Duodenal mucosa (tissue), 2 donors: Measurements from ENCODE around the gene SPTBN2.

Source experiments
- H3K27ac ChIP-seq: one replicate; pipeline ENCODE4 v1.7.0; 2013; ENCODE audit warnings: low read depth, low read length
- H3K27me3 ChIP-seq, 2 donors: one replicate each; pipeline ENCODE4 v1.7.0; 2013; ENCODE audit warnings: low read length in 2 of 2, control low read depth in 1 of 2; ENCODE audit not compliant: insufficient read depth in 2 of 2, control insufficient read depth in 1 of 2
- H3K36me3 ChIP-seq, 2 donors: one replicate each; pipeline ENCODE4 v1.7.0; 2013; ENCODE audit warnings: low read length in 2 of 2, control low read depth in 1 of 2; ENCODE audit not compliant: insufficient read depth in 2 of 2, control insufficient read depth in 1 of 2
- H3K4me1 ChIP-seq, 2 donors: one replicate each; pipeline ENCODE4 v1.7.0; 2013; ENCODE audit warnings: low read length in 2 of 2, control low read depth in 1 of 2; ENCODE audit not compliant: insufficient read depth in 2 of 2, control insufficient read depth in 1 of 2
- H3K4me3 ChIP-seq, 2 donors: one replicate each; pipeline ENCODE4 v1.7.0; 2013; ENCODE audit warnings: low read length in 2 of 2, low read depth in 1 of 2
- H3K9ac ChIP-seq, 2 donors: one replicate each; pipeline ENCODE4 v1.7.0; 2013; ENCODE audit warnings: low read length in 2 of 2, low read depth in 1 of 2
- H3K9me3 ChIP-seq, 2 donors: one replicate each; pipeline ENCODE4 v1.7.0; 2013; ENCODE audit warnings: low read length in 2 of 2, control low read depth in 1 of 2; ENCODE audit not compliant: control insufficient read depth in 1 of 2

SPTBN2 gene

GRCh38 chr11:66692871-66693331 lies 36.1 kb downstream of the SPTBN2 start:
- Histone ChIP-seq H3K9ac (no peak overlapping the region), H3K4me1 (no peaks in the 10 kb centered on the region), H3K36me3 (no peaks in the 10 kb centered on the region), H3K27me3 (no peaks in the 10 kb centered on the region), H3K27ac (no peak overlapping the region), H3K4me3 (no peak overlapping the region), H3K9me3 (no peaks in the 10 kb centered on the region)

- no peaks in the 10 kb centered on the region for H3K27me3 ChIP-seq
- H3K36me3 ChIP-seq: no peaks in the 10 kb centered on the region
- no peaks in the 10 kb centered on the region for H3K4me1 ChIP-seq
- H3K4me3 ChIP-seq: no peak overlapping the region
- H3K9me3 ChIP-seq: no peaks in the 10 kb centered on the region
- H3K27ac ChIP-seq: no peak overlapping the region
- H3K9ac ChIP-seq: no peak overlapping the region
Measured at GRCh38 chr11:66692446-66692845, 36.6 kb downstream of the SPTBN2 start.

GRCh38 chr11:66691311-66691980 lies 37.6 kb downstream of the SPTBN2 start:
- no peak overlapping the region for H3K4me3 ChIP-seq
- no peaks in the 10 kb centered on the region for H3K4me1 ChIP-seq
- no peaks in the 10 kb centered on the region for H3K36me3 ChIP-seq
- H3K9me3 ChIP-seq: no peaks in the 10 kb centered on the region
- no peaks in the 10 kb centered on the region for H3K27me3 ChIP-seq
- no peak overlapping the region for H3K27ac ChIP-seq
- no peak overlapping the region for H3K9ac ChIP-seq

- Histone ChIP-seq H3K27me3 (no peaks in the 10 kb centered on the region), H3K36me3 (no peaks in the 10 kb centered on the region), H3K9ac (no peak overlapping the region), H3K9me3 (no peaks in the 10 kb centered on the region), H3K4me3 (no peak overlapping the region), H3K4me1 (no peaks in the 10 kb centered on the region), H3K27ac (no peak overlapping the region)
Measured at GRCh38 chr11:66689661-66690590, 39.1 kb downstream of the SPTBN2 start.

GRCh38 chr11:66688561-66689534 lies 40.2 kb downstream of the SPTBN2 start:
- no peak overlapping the region for H3K27ac ChIP-seq
- no peaks in the 10 kb centered on the region for H3K9me3 ChIP-seq
- H3K4me3 ChIP-seq: no peak overlapping the region
- H3K9ac ChIP-seq: no peak overlapping the region
- no peaks in the 10 kb centered on the region for H3K4me1 ChIP-seq
- H3K36me3 ChIP-seq: no peaks in the 10 kb centered on the region
- no peaks in the 10 kb centered on the region for H3K27me3 ChIP-seq

GRCh38 chr11:66687831-66688281 lies 41.2 kb downstream of the SPTBN2 start:
- Histone ChIP-seq H3K9ac (no peak overlapping the region), H3K27ac (no peak overlapping the region)

GRCh38 chr11:66686801-66687750 lies 41.9 kb downstream of the SPTBN2 start:
- Histone ChIP-seq H3K9me3 (no peaks in the 10 kb centered on the region), H3K27ac (no peak overlapping the region)

More at GRCh38 chr11:66687831-66688281, 41.2 kb downstream of the SPTBN2 start:
- H3K9me3 ChIP-seq: no peaks in the 10 kb centered on the region
- H3K4me3 ChIP-seq: no peak overlapping the region
- H3K4me1 ChIP-seq: no peaks in the 10 kb centered on the region
- H3K27me3 ChIP-seq: no peaks in the 10 kb centered on the region
- no peaks in the 10 kb centered on the region for H3K36me3 ChIP-seq

GRCh38 chr11:66686100-66686785 lies 42.8 kb downstream of the SPTBN2 start:
- H3K36me3 ChIP-seq: no peaks in the 10 kb centered on the region
- H3K27ac ChIP-seq: no peak overlapping the region
- no peaks in the 10 kb centered on the region for H3K9me3 ChIP-seq
- H3K4me1 ChIP-seq: no peaks in the 10 kb centered on the region
- no peak overlapping the region for H3K9ac ChIP-seq
- H3K27me3 ChIP-seq: no peaks in the 10 kb centered on the region
- no peak overlapping the region for H3K4me3 ChIP-seq

More at GRCh38 chr11:66686801-66687750, 41.9 kb downstream of the SPTBN2 start:
- no peak overlapping the region for H3K9ac ChIP-seq
- H3K27me3 ChIP-seq: no peaks in the 10 kb centered on the region
- H3K4me1 ChIP-seq: no peaks in the 10 kb centered on the region
- H3K4me3 ChIP-seq: no peak overlapping the region
- no peaks in the 10 kb centered on the region for H3K36me3 ChIP-seq
